Lower leg skin (tissue), 3 donors: ENCODE data around the gene RAB3IP.

Experiments used
- CTCF ChIP-seq, 3 donors: fragments of 450-650 bp; IDR thresholded peaks; one replicate each; pipeline ENCODE4 v1.5.1; 2016; ENCODE audit warnings: antibody characterized with exemption in 3 of 3, mild to moderate bottlenecking in 3 of 3, moderate library complexity in 2 of 3
- POLR2A ChIP-seq, 2 donors: fragments of 450-650 bp; IDR thresholded peaks; one replicate each; pipeline ENCODE4 v1.6.1; 2016 to 2017; ENCODE audit warnings: antibody characterized with exemption in 2 of 2, mild to moderate bottlenecking in 1 of 2, moderate library complexity in 1 of 2

- TF ChIP-seq CTCF (IDR thresholded peaks at IDR 0.05) (no peak), POLR2A (IDR thresholded peaks at IDR 0.05) (no peak)
These were observed 34.3 kb upstream of the RAB3IP start for GRCh38 chr12:69704357-69704756.
